ENCODE data around the gene UGT2B11. TPM values are rescaled to one million over a fixed set of nuclear protein-coding genes. Genes with fewer than 3 reads are reported as not detected.
"Not testable (repeated sequence)": the region's sequence is repeated elsewhere in the genome, so short reads cannot be mapped to it uniquely, and the experiment has no call there.

Gene UGT2B11
- total RNA-seq, 1 donor from 2014 or later, result 0.93 TPM

DNA sequence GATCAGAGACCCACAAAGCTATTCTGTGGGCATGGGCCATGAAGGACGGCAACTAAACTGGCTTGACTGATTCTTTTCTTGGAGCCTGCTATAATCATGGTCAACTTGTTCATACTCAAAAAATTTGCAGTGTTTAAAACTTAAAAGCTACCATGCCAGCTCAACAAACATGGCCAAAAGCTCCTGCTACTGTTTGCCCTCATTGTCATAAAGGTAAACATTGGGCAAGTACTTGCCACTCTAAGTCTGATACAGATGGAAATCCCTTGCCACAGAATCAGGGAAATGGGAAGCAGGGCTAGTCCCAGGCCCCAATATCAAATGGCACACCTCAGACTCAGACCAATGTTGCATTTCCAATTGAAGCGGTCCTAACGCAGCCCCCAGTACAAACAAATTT lies 20.4 kb downstream of the UGT2B11 start:
- Mint-ChIP-seq H3K4me1 (ENCODE audit: low read depth) (no peaks in the 10 kb centered on the region), H3K4me3 (ENCODE audit: low read depth) (no peak overlapping the region), H3K36me3 (ENCODE audit: insufficient read depth) (peaks cover 16% of the 10 kb centered on the region), H3K27ac (no peak overlapping the region), H3K27me3 (no peaks in the 10 kb centered on the region), H3K9me3 (ENCODE audit: low read depth) (peaks cover 42% of the 10 kb centered on the region)
- TF ChIP-seq, protein P1, sequence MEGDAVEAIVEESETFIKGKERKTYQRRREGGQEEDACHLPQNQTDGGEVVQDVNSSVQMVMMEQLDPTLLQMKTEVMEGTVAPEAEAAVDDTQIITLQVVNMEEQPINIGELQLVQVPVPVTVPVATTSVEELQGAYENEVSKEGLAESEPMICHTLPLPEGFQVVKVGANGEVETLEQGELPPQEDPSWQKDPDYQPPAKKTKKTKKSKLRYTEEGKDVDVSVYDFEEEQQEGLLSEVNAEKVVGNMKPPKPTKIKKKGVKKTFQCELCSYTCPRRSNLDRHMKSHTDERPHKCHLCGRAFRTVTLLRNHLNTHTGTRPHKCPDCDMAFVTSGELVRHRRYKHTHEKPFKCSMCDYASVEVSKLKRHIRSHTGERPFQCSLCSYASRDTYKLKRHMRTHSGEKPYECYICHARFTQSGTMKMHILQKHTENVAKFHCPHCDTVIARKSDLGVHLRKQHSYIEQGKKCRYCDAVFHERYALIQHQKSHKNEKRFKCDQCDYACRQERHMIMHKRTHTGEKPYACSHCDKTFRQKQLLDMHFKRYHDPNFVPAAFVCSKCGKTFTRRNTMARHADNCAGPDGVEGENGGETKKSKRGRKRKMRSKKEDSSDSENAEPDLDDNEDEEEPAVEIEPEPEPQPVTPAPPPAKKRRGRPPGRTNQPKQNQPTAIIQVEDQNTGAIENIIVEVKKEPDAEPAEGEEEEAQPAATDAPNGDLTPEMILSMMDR (IDR thresholded peaks at IDR 0.05; ENCODE audit: unreplicated experiment), result no peak
- no peak for DNase-seq (ENCODE audit: low spot score, unreplicated experiment)

DNA sequence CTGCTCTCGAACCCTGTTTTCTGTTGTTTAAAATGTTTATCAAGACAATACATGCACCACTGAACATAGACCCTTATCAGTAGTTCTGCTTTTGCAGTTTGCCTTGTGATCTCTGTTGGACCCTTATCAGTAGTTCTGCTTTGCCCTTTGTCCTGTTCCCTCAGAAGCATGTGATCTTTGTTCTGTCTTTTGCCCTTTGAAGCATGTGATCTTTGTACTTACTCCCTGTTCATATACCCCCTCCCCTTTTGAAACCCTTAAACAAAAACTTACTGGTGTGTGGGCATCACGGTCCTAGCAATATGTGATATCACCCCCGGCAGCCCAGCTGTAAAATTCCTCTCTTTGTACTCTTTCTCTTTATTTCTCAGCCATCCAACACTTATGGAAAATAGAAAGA lies 22.6 kb downstream of the UGT2B11 start:
- H3K9me3 Mint-ChIP-seq (ENCODE audit: low read depth), result peaks cover 29% of the 10 kb centered on the region
- H3K4me1 Mint-ChIP-seq (ENCODE audit: low read depth); H3K4me3 Mint-ChIP-seq (ENCODE audit: low read depth); H3K27ac Mint-ChIP-seq; H3K27me3 Mint-ChIP-seq; DNase-seq (ENCODE audit: low spot score, unreplicated experiment): not testable (repeated sequence)
- H3K36me3 Mint-ChIP-seq (ENCODE audit: insufficient read depth), result peaks cover 10% of the 10 kb centered on the region

DNA sequence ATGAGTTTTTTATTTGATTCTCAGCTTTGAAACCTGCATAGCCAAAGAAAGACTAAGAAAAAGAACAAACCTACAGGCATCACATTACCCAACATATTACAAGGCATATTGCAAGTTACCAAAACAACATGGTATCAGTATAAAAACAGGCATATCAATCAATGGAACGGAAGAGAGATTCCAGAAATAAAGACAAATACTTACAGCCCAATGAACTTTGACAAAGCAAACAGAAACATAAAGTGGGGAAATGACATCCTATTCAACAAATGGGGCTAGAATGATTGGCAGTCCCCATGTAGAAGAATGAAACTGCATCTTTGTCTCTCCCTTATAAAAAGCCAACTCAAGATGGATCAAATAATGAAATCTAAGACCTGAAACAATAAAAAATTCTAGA lies 23.9 kb downstream of the UGT2B11 start:
- not testable (repeated sequence) for DNase-seq (ENCODE audit: low spot score, unreplicated experiment); H3K4me3 Mint-ChIP-seq (ENCODE audit: low read depth); H3K27ac Mint-ChIP-seq; H3K4me1 Mint-ChIP-seq (ENCODE audit: low read depth); H3K27me3 Mint-ChIP-seq
- Mint-ChIP-seq H3K36me3 (ENCODE audit: insufficient read depth) (peaks cover 20% of the 10 kb centered on the region), H3K9me3 (ENCODE audit: low read depth) (peaks cover 39% of the 10 kb centered on the region)

DNA sequence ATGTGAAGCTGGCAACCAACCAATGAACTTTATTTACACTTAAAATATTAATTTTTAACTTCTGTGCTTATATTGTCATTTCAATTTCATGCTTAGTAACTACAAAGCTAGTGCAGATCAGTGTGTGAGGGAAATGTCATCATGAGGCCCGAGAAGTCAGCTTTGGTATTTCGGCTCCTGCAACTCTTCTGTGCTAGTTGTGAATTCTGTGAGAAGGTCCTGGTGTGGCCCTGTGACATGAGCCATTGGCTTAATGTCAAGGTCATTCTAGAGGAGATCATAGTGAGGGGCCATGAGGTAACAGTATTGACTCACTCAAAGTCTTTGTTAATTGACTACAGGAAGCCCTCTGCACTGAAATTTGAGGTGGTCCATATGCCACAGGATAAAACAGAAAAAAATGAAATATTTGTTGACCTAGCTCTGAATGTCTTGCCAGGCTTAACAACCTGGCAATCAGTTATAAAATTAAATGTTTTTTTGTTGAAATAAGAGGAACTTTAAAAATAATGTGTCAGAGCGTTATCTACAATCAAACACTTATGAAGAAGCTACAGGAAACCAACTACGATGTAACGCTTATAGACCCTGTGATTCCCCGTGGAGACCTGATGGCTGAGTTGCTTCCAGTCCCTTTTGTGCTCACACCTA lies 32.9 kb downstream of the UGT2B11 start:
- Mint-ChIP-seq H3K4me1 (ENCODE audit: low read depth) (peaks cover 13% of the 10 kb centered on the region), H3K36me3 (ENCODE audit: insufficient read depth) (peaks cover 22% of the 10 kb centered on the region), H3K9me3 (ENCODE audit: low read depth) (peaks cover 43% of the 10 kb centered on the region)
- not testable (repeated sequence) for H3K27ac Mint-ChIP-seq; H3K27me3 Mint-ChIP-seq; H3K4me3 Mint-ChIP-seq (ENCODE audit: low read depth); DNase-seq (ENCODE audit: low spot score, unreplicated experiment)

DNA sequence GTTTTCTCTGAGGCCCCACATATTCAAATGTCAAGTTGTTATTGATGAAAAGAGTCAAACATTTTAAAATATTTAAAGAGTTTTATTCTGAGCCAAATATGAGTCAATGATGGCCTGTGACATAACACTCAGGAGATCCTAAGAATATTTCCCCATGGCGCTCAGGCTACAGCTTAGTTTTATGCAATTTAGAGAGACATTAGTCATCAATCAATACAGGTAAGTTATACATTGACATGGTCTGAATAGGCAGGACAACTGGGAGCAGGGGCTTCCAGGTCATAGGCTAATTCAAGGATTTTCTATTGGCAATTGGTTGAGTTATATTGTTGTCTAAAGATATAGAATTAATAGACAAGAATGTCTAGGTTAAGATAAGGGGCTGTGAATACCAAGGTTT lies 34.7 kb downstream of the UGT2B11 start:
- not testable (repeated sequence) for DNase-seq (ENCODE audit: low spot score, unreplicated experiment); H3K4me3 Mint-ChIP-seq (ENCODE audit: low read depth); H3K27me3 Mint-ChIP-seq
- Mint-ChIP-seq H3K27ac (peak overlapping the region; percentile 52), H3K4me1 (ENCODE audit: low read depth) (peaks cover 13% of the 10 kb centered on the region), H3K9me3 (ENCODE audit: low read depth) (peaks cover 37% of the 10 kb centered on the region), H3K36me3 (ENCODE audit: insufficient read depth) (peaks cover 24% of the 10 kb centered on the region)

DNA sequence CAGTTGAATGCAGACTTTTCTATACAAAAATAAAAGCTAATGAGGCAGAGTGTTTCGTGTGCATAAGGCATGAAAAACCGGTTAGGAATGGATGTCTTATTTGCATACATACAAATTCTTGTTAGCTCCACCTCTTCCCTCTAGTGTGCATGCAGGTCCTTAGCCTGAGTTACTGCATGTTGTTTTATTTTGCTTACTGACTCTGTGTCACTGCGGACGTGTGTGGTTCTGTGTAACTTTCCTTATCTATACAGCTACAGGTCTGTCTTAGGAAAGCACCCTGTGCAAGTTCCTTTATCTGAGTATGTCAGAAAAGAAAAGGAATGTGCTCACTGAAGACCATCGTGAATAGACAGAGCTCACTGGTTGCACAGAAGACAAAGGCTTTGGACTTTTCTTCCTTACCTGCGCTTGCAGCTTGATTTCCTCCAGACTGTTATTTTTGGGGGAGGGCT lies 35.8 kb downstream of the UGT2B11 start:
- peaks cover 37% of the 10 kb centered on the region for H3K9me3 Mint-ChIP-seq (ENCODE audit: low read depth)
- H3K27ac Mint-ChIP-seq, result peak overlapping the region; percentile 82
- H3K27me3 Mint-ChIP-seq; DNase-seq (ENCODE audit: low spot score, unreplicated experiment): not testable (repeated sequence)
- H3K4me3 Mint-ChIP-seq (ENCODE audit: low read depth), result peak overlapping the region; percentile 44
- peaks cover 24% of the 10 kb centered on the region for H3K36me3 Mint-ChIP-seq (ENCODE audit: insufficient read depth)
- H3K4me1 Mint-ChIP-seq (ENCODE audit: low read depth), result peaks cover 13% of the 10 kb centered on the region

DNA sequence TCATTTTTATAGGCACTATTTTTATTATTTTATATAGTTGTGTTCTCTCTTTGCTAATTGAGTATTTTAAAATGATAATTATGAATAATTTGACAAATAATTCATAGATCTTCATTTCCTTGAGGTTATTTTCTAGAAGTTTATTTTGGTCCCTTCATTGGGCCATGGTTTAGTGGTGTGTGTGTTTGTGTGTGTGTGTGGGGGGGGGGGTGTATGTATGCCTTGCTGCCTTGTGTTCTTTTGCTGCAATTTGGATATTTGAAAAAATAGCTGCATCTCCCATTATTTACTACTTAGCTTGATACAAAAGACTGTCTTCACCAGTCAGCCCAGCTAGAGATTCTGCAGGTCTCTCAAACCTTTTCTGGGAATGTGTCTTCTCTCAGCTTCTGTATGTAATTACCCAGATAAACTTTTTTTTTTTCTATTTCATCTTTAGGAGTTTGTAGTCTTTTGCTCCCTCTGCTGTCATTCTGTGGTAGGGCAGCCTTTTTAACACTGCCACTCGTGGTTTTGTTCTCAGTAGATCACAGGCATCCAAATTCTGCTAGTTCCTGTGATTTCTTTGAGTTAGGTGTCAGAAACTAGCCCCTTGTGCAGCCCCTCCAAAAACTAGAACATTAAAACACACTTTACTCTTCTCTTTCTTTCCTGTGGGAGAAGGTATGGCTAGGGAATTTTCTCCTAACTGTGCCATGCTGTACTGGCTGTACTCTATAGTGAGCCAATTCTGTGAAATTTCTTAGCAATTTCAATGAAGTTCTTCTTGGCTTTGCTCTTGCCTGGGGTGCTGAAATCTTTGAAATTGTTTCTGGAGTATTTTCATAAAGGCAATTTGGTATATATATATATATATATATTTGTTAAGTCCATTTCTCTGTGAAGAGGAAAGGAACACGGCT lies 44.1 kb downstream of the UGT2B11 start:
- TF ChIP-seq, protein P1 (IDR thresholded peaks at IDR 0.05; ENCODE audit: unreplicated experiment), result peak; percentile 71
- H3K27ac Mint-ChIP-seq, result peak overlapping the region; percentile 20
- peaks cover 22% of the 10 kb centered on the region for H3K36me3 Mint-ChIP-seq (ENCODE audit: insufficient read depth)
- DNase-seq (ENCODE audit: low spot score, unreplicated experiment), result peak; percentile 33
- H3K4me1 Mint-ChIP-seq (ENCODE audit: low read depth); H3K27me3 Mint-ChIP-seq; H3K4me3 Mint-ChIP-seq (ENCODE audit: low read depth): not testable (repeated sequence)
- H3K9me3 Mint-ChIP-seq (ENCODE audit: low read depth), result peaks cover 20% of the 10 kb centered on the region

DNA sequence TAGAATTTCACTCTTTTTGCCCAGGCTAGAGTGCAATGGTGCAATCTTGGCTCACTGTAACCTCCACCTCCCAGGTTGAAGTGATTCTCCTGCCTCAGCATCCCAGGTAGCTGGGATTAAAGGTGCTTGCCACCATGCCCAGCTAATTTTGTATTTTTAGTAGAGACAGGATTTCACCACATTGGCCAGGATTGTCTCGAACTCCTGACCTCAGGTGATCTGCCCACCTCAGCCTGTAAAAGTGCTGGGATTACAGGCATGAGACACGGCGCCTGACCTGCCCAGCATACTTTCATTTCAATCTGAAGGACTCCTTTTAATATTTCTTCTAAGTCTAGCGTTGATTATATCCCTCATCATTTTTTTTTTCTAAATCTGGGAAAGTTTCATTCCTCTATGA lies 45.4 kb downstream of the UGT2B11 start:
- not testable (repeated sequence) for H3K27me3 Mint-ChIP-seq; H3K4me1 Mint-ChIP-seq (ENCODE audit: low read depth); H3K27ac Mint-ChIP-seq; H3K4me3 Mint-ChIP-seq (ENCODE audit: low read depth); DNase-seq (ENCODE audit: low spot score, unreplicated experiment)
- Mint-ChIP-seq H3K36me3 (ENCODE audit: insufficient read depth) (peaks cover 19% of the 10 kb centered on the region), H3K9me3 (ENCODE audit: low read depth) (peaks cover 20% of the 10 kb centered on the region)

Data from progenitor cell of endocrine pancreas (in vitro differentiated cells).